HCEC 1CT (cell line): ENCODE measurements around the gene BNIP3.

Experiments
- DNase-seq: peaks from one replicate; pipeline ENCODE4 v3.0.0-alpha.2; 2017

Gene BNIP3, protein sequence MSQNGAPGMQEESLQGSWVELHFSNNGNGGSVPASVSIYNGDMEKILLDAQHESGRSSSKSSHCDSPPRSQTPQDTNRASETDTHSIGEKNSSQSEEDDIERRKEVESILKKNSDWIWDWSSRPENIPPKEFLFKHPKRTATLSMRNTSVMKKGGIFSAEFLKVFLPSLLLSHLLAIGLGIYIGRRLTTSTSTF

DNA sequence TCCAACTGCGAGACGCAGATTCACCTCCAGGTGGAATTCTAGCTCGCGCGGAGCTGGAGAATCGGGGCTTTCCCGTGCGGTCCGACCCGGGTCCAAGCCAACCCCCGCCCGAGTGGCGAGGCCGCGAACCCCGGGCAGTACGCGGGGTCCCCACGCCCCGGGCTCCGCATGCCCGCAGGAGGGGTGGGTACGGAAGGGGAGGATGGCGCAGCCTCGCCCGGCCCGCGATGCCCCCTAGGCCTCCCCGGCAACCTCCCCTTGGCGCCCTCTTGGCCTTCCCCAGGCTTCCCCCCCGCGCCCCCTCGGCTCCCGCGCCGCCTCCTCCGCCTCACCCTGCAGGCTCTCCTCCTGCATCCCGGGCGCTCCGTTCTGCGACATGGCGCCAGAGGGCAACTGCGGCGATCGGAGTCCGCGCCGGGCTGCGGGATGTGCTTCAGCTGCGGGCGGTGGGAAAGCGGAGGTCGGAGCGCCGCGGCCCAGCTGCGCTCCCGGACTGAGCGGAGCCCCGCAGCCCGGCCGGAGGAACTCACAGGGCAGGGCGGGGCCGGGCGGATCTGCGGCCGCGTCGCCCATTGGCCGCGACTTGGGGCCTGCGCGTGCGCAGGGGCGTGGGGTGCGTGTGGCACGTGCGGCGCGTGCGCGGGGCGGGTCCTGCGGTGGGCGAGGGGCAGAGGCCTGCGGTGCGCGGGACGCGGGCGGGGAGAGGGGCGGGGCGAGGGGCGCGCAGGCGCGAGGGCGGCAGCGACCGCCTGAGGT is at the start of gene BNIP3:
Gene BNIP3 (minus strand): TSS at position 495 of the 756 bp plus-strand sequence. CDS start 117 bp downstream, at position 378.
- DNase-seq, result peak; percentile 87

DNA sequence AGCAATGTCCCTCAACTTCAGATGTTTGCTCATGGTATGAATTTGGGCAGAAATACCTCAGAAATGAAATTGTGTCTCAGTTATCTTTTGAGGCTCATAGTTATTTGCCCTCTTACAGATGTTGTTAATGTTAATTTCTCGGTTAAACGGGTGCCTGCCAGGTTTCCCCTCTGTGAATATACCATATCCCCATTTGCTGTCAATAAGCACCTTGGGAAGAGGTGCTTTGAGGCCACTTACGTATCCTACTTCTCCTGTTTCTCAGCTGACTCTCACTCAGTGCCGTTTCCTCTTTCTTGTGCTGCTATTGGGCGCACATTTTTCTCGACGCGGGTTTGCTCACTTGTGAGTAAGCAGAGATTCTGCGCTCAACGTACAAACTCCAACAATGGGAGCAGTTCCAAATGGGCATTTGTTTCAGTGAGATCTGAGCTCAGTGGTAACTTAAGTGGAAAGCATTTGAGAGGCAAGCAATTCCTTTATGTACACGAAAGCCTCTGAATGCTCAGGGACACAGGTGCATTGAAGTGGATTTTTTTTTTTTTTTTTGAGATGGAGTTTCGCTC is 49.3 kb upstream of the BNIP3 start:
- no peak for DNase-seq

DNA sequence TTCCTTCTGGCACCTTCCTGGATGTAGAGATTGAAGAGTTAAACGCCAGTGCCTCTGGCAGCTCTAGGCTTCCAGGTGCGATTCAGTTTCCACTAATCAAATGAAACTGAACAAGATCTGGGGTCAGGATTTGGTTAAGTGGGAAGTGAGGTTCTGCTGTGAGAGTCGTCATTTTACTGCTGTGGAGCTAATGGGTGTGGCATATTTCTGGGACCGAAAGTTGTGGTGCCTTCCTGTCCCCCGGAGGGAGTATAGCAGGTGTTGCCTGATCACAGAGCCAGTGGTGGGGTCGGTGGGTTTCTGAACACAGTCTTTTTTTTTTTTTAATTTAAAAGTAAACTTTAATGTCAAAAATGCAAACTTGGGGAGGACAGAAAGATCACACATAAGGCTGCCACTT is 47.0 kb upstream of the BNIP3 start:
- DNase-seq, result no peak

DNA sequence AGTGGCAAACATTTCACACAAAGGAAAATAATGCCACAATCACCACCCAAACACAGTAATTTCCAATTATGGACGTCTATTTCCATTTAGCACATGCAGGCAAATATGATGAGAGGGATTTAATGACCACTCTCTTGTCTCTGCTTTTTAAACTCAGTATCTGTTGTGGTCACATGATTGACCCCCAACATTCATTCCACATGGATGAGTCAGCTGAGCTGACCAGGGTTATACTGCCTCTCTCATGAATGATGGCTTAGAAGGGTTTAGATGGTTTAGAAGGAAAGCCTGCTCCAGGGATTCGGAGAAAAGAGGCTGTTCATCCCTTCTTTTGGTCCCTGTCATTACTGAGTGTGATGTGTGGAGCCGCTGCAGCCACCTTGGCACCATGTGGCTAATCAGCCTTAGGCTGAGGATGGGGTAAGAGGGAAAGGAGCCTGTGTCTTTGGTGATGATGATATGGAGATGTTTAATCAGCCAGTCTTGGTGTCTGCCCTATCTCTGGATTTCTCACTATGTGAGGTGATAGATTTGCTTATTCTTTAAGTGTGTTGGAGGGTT is 45.8 kb upstream of the BNIP3 start:
- DNase-seq, result peak; percentile 36

DNA sequence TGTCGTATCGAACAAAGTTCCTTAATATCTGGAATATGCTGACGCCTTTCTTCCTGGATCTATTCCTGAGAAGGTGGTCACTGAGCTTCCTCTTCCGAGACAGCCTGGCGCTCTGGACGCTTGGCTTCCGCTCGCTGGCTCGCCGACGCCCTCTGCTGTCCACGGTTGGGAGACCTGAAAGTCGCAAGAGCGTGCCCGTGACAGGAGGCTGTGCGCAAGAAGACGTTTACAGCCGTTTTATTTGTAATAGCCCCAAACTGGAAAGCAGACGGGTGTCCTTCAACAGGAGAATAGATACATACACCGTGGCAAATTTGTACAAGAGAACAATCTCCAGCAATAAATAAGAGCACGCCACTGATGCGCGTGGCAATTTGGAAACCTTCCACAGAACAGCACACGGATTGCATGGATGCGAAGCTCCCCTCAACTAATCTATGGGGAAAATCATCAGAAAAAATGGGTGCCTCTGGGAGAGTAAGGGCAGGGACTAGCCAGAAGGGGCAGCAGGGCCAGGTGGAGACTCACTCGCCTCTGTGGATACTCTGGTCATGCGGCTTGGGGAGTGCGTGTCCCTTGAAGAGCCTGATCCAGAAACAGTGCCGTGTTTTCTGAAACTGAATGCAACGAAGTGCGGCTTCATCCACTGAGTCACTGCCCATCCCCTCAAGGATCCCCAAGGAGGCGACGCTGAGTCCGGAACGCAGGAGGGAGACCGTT is 41.5 kb upstream of the BNIP3 start:
- DNase-seq, result peak; percentile 64

DNA sequence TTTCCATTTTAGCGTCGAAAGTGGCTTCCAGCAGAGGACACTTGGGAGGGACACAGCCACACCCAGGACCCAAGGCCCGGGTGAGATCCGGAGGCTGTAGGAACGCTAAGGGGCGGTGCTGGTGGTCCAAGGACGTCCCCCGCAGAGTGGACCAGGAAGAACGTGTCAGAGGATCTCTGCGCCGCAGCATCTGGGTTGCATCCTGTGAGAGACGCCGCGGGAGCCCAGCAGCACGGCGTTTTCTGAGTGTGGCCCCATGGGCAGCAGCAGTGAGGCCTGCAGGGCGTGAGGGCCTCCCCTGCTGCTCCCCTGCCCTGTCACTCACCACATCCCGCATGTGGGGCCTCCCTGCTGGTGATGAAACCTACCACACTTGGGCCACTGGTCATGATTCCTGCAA is 40.5 kb upstream of the BNIP3 start:
- no peak for DNase-seq

DNA sequence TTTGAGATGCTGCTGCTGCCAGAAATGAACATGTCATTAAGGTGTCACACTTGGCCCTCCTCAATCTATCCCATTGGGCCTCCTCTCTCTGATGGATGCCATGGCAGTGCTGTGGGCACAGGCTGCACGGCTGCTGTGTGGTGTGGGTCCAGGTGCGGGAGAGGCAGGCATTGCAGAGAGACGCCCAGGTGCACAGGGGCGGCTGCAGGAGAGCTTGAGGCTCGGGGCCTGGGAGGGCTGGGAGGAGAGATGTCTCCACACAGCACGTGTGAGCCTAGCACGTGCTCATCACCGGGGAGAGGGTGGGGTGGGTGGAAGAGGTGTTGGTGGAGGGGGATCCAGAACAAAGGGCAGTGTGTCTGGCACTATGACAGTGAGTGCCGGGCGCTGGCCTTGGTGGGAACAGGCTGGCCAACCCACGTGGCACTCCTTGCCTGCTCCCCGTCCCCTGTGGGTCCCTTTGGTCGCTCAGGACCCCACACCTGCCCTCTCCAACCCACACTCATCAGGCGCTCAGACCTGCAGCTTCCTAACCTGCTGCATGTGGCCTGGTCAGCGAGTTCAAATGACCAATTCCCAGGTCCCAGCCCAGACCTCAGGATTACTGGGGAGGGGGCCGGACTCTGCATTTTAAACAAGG is 39.9 kb upstream of the BNIP3 start:
- DNase-seq, result no peak

DNA sequence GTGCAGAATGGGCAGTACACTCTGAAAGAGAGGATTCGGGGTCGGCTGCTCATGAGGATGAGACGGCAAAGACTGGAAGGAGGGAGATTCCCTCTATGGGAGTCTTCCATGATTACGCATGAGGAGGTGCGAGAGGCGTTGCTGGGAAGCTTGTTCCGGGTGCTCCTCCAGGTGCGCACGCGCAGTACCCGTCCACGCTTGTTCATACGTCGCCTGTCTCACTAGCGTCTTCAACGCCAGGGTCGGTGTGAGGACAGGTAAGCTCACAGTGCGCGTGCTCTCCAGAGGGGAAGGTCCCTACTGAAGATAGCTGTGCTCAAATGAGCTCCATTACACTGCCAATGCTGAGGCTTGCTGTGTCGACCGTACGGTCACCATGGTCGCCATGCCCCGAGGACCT is 39.3 kb upstream of the BNIP3 start:
- DNase-seq, result no peak

DNA sequence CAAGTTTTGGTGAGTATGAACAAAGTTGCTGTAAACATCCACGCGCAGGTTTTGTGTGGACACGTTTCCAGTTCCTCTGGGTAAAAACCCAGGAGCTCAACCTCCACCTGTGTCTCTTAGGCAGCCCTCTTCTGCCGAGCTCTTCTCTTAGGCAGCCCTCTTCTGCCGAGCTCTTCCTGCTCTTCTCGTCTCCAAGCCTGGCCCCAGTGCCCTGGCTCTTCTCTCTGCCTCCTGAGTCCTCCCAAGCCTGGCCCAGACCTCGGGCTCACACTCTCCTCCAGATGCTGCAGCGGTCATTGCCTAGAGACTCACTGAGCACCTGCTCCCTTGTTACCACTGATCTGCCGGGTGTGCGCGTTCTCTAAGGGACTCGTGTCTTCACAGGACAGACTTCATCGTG is 38.7 kb upstream of the BNIP3 start:
- no peak for DNase-seq

DNA sequence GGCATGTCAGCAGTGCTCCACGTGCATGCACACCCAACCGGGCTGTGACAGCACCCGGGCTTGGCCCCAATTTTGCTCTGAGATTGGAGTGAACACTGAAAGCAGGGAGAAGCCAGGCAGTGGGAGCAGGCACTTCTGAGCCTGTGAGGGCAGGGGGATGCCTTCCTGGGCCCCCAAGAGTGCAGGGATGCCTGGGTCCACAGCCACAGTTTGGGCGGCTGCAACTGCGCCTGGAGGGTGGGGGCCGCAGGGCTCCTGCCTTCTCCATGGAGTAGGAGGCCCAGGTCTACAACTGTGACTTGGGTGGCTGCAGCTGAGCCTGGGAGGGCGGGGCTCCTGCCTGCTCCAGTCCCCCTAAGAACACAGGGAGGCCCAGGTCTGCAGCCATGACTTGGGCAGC is 37.6 kb upstream of the BNIP3 start:
- DNase-seq, result no peak

DNA sequence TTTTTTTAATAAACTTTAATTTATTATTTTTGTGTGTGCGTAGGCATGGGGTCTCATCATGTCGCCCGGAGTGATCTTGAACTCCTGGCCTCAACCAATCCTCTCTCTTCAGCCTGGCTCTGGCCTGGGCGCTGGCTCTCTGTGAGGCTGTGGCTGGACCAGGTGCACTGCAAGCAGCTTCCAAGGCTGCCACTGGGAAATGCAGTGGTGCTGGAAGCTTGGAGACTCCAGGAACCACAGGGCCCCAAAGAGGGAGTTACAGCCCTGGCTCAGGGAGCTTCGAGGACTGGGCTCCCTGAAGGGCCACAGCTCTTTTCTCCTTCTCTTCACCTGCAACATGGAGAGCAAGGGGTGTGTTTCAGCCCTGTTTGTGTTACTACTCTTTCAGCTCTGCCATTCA is 36.7 kb upstream of the BNIP3 start:
- no peak for DNase-seq

DNA sequence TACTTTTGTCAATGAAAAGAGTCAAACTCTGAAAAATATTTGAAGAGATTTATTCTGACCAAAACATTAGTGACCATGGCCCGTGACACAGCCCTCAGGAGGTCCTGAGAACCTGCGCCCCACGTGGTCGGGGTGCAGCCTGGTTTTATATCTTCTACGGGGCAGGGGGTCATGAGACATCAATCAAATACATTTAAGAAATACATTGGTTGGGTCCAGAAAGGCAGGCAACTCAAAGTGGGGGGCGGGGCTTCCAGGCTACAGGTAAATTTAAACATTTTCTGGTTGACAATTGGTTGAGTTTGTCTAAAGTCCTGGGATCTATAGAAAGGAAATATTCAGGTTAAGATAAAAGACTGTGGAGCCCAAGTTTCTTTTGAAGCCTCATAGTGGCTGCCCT is 34.8 kb upstream of the BNIP3 start:
- DNase-seq, result no peak

DNA sequence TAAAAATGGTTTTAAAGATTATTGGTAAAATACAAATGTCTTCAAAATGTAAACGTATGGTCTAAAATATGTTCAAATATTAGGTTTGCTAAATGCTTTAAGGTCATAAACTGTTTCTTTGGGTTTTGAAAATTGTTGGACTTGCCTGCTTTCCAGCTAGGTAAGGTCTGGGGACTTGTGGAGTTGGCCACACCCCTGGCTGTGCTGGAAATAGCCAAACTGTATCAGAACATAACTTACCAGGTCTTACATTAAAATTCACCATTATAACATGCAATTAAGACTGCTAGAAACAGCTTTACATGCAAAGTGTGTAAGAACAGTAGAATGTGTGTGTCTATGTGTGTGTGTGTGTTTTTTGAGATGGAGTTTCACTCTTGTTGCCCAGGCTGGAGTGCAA is 29.7 kb upstream of the BNIP3 start:
- DNase-seq, result no peak

DNA sequence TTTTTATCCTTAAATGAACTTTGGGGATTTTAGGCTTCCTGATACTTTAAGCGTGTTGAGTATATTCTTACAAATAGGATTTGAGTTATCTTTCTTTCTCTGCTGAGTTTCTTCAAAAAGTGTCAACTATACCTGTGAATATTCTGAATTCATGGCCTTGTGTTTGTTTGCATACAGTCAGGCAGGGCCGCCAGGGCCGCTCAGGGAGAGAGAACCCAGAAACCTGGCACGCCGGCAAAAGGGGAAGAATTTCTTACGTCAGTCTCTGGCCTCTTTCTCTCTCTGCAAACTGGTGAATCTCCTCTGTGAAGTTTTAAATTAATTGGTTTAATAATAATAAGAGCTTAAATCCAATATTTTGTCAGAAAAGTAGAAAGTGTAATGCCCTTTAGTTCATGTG is 29.3 kb upstream of the BNIP3 start:
- DNase-seq, result no peak

DNA sequence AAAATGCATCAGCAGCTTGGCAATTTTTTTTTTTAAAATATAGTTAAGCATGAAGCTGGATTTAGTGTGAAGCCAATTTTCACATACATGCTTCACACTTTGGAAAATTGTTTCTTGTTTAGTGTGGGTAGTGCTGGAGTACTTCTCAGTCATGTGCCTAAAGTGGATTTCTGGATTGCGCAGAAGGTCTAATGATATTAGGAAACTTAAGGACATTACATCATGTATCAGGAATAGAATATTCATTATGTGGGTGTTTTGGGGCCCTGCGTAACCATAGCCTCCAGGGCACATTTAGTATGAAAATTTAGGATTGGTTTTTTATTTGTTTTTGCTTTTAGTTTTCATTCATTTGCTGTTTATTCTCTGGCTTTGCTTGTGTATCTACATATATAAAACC is 28.8 kb upstream of the BNIP3 start:
- DNase-seq, result no peak

DNA sequence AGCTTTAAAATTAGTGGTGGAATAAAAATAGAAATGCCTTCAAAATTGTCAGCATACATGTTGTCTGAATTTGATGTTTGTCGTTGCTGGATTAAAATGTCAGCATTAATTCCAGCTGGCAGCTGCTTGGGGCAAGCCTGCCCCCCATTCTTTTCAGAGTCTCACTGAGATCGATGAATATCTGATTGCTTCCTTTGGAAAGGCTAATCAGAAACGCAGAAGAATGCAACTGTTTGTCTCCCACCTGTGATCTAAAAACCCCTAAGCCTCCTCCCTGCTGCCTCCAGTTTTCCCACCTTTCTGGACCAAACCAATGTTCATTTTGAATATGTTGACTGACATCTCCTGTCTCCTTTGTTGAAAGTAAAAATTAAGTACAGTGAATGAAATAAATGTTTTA is 27.9 kb upstream of the BNIP3 start:
- no peak for DNase-seq

DNA sequence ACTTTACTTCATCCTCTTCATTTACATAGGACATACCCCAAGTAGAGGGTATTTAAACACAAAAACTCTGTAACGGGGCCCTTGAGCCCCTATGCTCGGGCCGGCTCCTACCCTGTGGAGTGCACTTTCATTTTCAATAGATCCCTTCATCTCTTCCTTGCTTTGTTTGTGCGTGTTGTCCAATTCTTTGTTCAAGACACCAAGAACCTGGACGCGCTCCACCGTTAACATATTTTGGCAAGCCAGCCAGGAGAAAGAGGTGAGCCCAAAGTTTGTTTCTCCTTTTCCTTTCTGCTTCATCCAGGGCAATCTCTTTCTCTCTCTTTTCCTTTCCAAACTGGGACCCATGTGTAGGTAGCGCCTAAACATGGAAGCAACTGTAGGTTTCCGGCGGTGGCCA is 26.0 kb upstream of the BNIP3 start:
- no peak for DNase-seq

DNA sequence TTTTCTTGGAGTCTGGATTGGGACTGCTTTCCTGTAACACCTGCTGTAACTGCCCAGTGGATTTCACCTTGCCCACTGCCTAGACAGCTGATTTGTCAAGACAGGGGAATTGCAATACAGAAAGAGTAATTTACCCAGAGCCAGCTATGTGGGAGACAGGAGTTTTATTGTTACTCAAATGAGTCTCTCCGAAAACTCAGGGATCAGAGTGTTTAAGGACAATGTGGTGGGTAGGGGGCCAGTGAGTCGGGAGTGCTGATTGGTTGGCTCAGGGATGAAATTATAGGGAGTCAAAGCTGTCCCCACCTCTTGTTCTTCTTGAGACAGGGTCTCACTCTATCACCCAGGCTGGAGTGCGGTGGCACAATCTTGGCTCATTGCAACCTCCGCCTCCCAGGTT is 25.2 kb upstream of the BNIP3 start:
- DNase-seq, result no peak

DNA sequence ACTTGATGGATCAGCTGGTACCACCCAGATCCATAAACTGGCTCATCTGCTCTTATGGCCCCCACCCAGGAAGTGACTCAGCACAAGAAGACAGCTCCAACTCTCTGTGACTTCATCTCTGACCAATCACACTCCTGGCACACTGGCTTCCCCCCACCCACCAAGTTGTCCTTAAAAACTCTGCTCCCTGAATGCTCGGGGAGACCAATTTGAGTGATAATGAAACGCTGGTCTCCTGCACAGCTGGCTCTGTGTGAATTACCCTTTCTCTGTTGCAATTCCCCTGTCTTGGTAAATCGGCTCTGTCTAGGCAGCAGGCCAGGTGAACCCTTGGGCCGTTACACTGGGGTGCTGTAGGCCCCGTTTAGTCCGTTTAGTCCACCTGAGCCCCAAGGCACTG is 23.4 kb upstream of the BNIP3 start:
- DNase-seq, result no peak

DNA sequence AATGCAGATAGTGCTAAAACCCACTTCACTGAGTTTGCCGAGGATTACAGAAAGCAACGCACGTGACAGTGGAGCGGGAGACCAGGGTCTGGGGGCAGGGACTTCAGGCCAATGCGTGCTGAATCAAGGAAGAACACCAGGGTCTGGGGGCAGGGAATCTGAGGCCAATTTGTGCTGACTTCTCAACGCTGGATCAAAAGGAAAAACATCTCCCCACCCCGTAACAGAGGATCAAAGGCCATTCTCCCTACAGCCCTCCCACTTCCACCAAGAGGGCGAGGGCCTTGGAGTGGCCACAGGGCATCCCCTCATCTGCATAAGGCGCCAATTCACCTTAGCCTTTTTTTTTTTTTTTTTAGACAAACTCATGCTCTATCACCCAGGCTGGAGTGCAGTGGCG is 22.3 kb upstream of the BNIP3 start:
- DNase-seq, result no peak

DNA sequence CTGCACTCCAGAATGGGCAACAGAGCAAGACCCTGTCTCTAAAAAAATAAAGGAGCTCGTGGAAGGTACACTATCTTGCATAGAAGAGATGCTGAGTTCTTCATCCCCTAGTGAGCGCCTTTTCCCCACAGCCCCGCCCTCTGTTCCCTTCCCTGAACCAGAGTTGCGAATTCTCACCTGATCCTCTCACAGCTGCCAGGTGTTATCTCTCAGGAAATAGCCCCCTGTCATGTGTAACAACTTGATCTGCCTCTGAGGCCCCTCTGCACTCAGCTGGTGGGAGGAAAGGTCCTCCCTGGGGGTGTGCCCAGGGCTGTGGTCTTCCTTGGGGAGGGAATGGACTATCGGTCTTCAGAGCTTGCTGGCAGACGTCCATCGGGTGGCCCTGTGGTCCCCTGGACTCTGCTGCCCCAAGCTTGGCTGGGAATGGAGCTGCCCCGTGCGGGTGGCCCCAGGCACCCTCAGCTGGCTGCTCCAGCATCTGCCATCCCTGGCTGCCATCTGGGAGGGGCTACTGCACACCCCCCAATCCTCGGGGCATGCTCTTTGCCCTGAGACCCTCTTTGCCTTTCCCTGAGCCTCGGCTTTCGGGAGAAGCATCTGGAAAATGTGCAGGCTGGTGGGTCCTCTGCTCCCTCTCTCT is 21.7 kb upstream of the BNIP3 start:
- DNase-seq, result no peak

DNA sequence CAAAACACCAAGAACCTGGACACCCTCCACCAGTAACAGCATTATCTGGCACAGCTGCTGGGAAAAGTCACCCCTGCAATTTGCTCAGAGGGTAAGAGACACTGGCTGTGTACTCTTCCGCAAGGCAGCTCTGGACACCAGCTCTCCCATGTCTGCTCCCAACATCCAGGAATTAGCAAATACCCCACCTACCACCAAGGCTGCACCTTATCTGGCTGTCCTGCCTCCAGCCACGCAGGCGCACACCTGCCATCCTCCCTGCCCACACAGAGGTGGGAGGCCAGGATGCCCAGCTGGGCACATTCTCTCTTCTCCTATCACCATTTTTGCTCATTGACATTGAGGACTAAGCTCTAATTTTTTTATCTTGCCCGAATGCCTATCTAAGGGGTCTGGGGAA is 20.3 kb upstream of the BNIP3 start:
- no peak for DNase-seq
